Loucy (cell line): ENCODE measurements around the gene SNAPC1.

ENCODE experiments used
- H2AFZ ChIP-seq: fragments of 200-600 bp; sonication (generic); 2 replicates; pipeline ENCODE4 v1.6.0; 2016; ENCODE audit warnings: antibody characterized with exemption, mild to moderate bottlenecking, low read length, moderate library complexity
- H3F3A ChIP-seq: fragments of 200-600 bp; 2 replicates; pipeline ENCODE4 v1.6.0; 2016; ENCODE audit warnings: antibody characterized with exemption, low read depth, mild to moderate bottlenecking
- H3K27me3 ChIP-seq: fragments of 200-600 bp; sonication (generic); 2 replicates; pipeline ENCODE4 v1.6.1; 2014; ENCODE audit warnings: low read length, mild to moderate bottlenecking; ENCODE audit not compliant: insufficient read depth, poor library complexity, severe bottlenecking
- H3K36me3 ChIP-seq: fragments of 200-600 bp; sonication (generic); 2 replicates; pipeline ENCODE4 v1.6.1; 2016; ENCODE audit warnings: low read length; ENCODE audit not compliant: insufficient read depth
- H3K4me1 ChIP-seq: fragments of 200-600 bp; sonication (generic); 2 replicates; pipeline ENCODE4 v1.5.1; 2014; ENCODE audit warnings: low read length, mild to moderate bottlenecking; ENCODE audit not compliant: insufficient read depth, poor library complexity, severe bottlenecking
- H3K4me2 ChIP-seq: fragments of 200-600 bp; sonication (generic); 2 replicates; pipeline ENCODE4 v1.6.0; 2014; ENCODE audit warnings: antibody characterized with exemption, low read length, low read depth, mild to moderate bottlenecking; ENCODE audit not compliant: poor library complexity, severe bottlenecking
- H3K4me3 ChIP-seq: fragments of 200-600 bp; sonication (generic); 2 replicates; pipeline ENCODE4 v1.5.1; 2014; ENCODE audit warnings: low read length, mild to moderate bottlenecking, mixed read lengths; ENCODE audit not compliant: poor library complexity, severe bottlenecking
- H3K79me2 ChIP-seq: fragments of 200-600 bp; sonication (generic); 2 replicates; pipeline ENCODE4 v1.6.1; 2014; ENCODE audit warnings: low read length; ENCODE audit not compliant: insufficient read depth
- H3K9ac ChIP-seq: fragments of 200-600 bp; sonication (generic); 2 replicates; pipeline ENCODE4 v1.6.0; 2014; ENCODE audit warnings: mild to moderate bottlenecking, low read depth, low read length, moderate library complexity; ENCODE audit not compliant: poor library complexity, severe bottlenecking
- H3K9me2 ChIP-seq: fragments of 200-600 bp; sonication (generic); replicated peaks from 2 replicates; pipeline ENCODE4 v1.6.1; 2016; ENCODE audit warnings: low read depth, low read length, mixed read lengths
- H3K9me3 ChIP-seq: fragments of 200-600 bp; sonication (generic); 2 replicates; pipeline ENCODE4 v1.6.1; 2014; ENCODE audit warnings: mild to moderate bottlenecking, antibody characterized with exemption, low read length, low read depth; ENCODE audit not compliant: insufficient read depth
- H4K20me1 ChIP-seq: fragments of 200-600 bp; sonication (generic); 2 replicates; pipeline ENCODE4 v1.6.0; 2014; ENCODE audit warnings: antibody characterized with exemption, low read length, mild to moderate bottlenecking; ENCODE audit not compliant: insufficient read depth, poor library complexity, severe bottlenecking
- EZH2phosphoT487 ChIP-seq: fragments of 200-600 bp; IDR thresholded peaks from 2 replicates; pipeline ENCODE4 v1.6.1; 2018; ENCODE audit warnings: antibody characterized with exemption, mild to moderate bottlenecking, moderate library complexity, borderline replicate concordance
- TF ChIP-seq, protein P1 (sequence below): fragments of 200-600 bp; sonication (generic); conservative IDR thresholded peaks from 2 replicates; pipeline ENCODE4 v1.5.1; 2014; ENCODE audit warnings: mild to moderate bottlenecking, antibody characterized with exemption, low read length

Gene SNAPC1

DNA sequence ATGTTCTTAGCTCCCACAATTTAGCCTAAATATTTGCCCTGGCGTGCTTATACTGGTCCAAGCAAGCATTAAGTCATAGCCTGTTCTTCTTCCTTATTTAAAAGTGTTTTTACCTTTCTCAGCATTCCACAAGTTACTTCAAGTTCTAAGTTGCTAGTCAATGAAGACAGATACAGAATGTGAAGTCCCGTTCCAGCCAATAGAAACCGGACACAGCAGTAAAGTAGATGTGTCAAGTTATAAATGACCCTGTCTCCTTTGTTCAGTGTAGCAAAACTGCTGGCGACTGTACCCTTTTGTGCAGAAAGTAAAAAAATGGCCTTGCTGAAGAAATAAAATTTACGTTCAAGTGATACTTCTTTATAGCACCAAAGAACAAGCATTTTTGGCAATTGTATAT, 3.9 kb downstream of the SNAPC1 start:
- Histone ChIP-seq H3K4me1 (peaks cover 43% of the 10 kb centered on the region), H3K9me3 (no peaks in the 10 kb centered on the region), H4K20me1 (no peaks in the 10 kb centered on the region), H3K36me3 (peaks cover 17% of the 10 kb centered on the region; the same call in 1 of the 2 replicates), H3K9me2 (no peaks in the 10 kb centered on the region), H3K27me3 (no peaks in the 10 kb centered on the region), H3F3A (no peaks in the 10 kb centered on the region), H3K4me3 (peak overlapping the region; percentile 87), H3K4me2 (peak overlapping the region; percentile 91), H2AFZ (no peak overlapping the region), H3K79me2 (peaks cover 65% of the 10 kb centered on the region), H3K9ac (peak overlapping the region; percentile 71)
- TF ChIP-seq, protein P1, sequence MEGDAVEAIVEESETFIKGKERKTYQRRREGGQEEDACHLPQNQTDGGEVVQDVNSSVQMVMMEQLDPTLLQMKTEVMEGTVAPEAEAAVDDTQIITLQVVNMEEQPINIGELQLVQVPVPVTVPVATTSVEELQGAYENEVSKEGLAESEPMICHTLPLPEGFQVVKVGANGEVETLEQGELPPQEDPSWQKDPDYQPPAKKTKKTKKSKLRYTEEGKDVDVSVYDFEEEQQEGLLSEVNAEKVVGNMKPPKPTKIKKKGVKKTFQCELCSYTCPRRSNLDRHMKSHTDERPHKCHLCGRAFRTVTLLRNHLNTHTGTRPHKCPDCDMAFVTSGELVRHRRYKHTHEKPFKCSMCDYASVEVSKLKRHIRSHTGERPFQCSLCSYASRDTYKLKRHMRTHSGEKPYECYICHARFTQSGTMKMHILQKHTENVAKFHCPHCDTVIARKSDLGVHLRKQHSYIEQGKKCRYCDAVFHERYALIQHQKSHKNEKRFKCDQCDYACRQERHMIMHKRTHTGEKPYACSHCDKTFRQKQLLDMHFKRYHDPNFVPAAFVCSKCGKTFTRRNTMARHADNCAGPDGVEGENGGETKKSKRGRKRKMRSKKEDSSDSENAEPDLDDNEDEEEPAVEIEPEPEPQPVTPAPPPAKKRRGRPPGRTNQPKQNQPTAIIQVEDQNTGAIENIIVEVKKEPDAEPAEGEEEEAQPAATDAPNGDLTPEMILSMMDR: no peak
- no peak for TF ChIP-seq EZH2phosphoT487

DNA sequence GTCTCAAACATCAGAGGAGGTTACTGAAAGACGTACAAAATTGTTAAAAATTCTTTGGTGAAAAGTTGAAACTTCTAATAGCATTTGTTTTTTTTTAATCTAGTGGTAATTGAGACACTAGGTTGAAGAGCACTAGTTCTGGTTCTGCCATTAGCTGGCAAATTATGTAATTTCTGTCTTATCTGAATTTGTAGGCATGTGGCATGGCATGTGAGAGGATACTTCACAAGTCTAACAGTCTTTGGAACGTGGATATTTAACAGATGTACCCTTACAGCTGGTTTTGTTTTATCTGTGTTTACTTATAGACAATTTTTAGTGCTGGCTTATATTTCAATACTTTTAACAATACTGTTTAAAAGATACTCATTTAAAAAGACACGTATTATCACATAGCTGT, 6.0 kb downstream of the SNAPC1 start:
- H2AFZ ChIP-seq: no peak overlapping the region
- no peak overlapping the region for H3K4me2 ChIP-seq
- H3K79me2 ChIP-seq: peaks cover 61% of the 10 kb centered on the region
- no peaks in the 10 kb centered on the region for H3K27me3 ChIP-seq
- no peak overlapping the region for H3K4me3 ChIP-seq
- no peaks in the 10 kb centered on the region for H3K9me2 ChIP-seq
- H3K36me3 ChIP-seq: peaks cover 28% of the 10 kb centered on the region; the same call in 1 of the 2 replicates
- H3K4me1 ChIP-seq: peaks cover 35% of the 10 kb centered on the region
- no peaks in the 10 kb centered on the region for H4K20me1 ChIP-seq
- TF ChIP-seq EZH2phosphoT487: no peak
- TF ChIP-seq, protein P1: no peak
- no peak overlapping the region for H3K9ac ChIP-seq
- H3F3A ChIP-seq: no peaks in the 10 kb centered on the region
- no peaks in the 10 kb centered on the region for H3K9me3 ChIP-seq

DNA sequence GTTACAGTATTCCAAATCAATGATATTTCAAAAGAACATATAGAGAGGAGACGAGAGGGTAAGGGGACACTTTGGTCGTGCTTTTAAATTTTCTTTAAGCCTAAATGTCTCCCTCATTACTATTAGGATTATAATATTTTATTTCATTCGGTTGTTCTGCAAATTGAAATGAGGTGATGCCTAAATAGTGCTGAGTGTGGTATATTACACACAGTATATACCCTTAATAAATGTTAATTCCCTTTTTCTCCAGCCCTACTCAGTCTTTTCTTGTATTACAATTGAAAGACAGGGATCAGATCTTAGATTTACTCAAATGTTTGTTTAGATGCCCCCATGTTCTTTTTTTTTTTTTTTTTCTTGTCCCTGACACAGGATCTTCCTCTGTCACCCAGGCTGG, 7.7 kb downstream of the SNAPC1 start:
- Histone ChIP-seq H3K36me3 (peaks cover 32% of the 10 kb centered on the region; the same call in 1 of the 2 replicates), H2AFZ (no peak overlapping the region), H3K9me3 (no peaks in the 10 kb centered on the region), H3K4me2 (no peak overlapping the region), H3K9ac (no peak overlapping the region), H3K4me1 (peaks cover 18% of the 10 kb centered on the region), H3K9me2 (no peaks in the 10 kb centered on the region), H3K79me2 (peaks cover 44% of the 10 kb centered on the region), H3F3A (no peaks in the 10 kb centered on the region), H4K20me1 (no peaks in the 10 kb centered on the region), H3K27me3 (no peaks in the 10 kb centered on the region), H3K4me3 (no peak overlapping the region)
- no peak for TF ChIP-seq EZH2phosphoT487
- TF ChIP-seq, protein P1: no peak
